ENCODE results near the gene ALG14.

DNA sequence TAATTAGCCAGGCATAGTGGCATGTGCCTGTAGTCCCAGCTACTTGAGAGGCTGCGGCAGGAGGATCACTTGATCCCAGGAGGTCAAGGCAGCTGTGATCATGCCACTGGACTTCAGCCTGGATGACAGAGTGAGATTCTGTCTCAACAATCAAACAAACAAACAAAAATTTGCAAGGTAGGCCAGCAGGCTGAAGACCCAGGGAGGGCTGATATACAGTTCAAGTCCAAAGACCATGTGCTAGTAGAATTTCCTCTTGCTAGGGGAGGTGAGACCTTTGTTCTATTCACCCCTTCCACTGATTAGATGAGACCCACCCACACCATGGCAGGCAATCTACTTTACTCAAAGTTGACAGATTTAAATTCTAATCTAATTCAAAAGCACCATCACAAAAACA lies 114.7 kb downstream of the ALG14 start:
- TF ChIP-seq CTCF (IDR thresholded peaks at IDR 0.05) = no peak
- TF ChIP-seq POLR2AphosphoS5 (IDR thresholded peaks at IDR 0.05) = no peak
- no peak for TF ChIP-seq POLR2A (IDR thresholded peaks at IDR 0.05)
